Mesothelial cell of epicardium (in vitro differentiated cells): ENCODE measurements around the gene TRIM23. TPM values are rescaled to one million over a fixed set of nuclear protein-coding genes. Genes with fewer than 3 reads are reported as not detected.
"Not testable (repeated sequence)": the region's sequence is repeated elsewhere in the genome, so short reads cannot be mapped to it uniquely, and the experiment has no call there.

ENCODE experiments used
- DNase-seq, 2 experiments: peaks; one replicate each; pipeline ENCODE4 v3.0.0; 2021; ENCODE audit warnings: low spot score in 2 of 2; ENCODE audit not compliant: unreplicated experiment in 2 of 2
- H3K27ac Mint-ChIP-seq: 2 replicates; pipeline ENCODE4 v1.8.0; 2021; ENCODE audit warnings: mixed read lengths
- H3K27me3 Mint-ChIP-seq: 2 replicates; pipeline ENCODE4 v1.8.0; 2021; ENCODE audit warnings: low read depth, mixed read lengths
- H3K36me3 Mint-ChIP-seq: 2 replicates; pipeline ENCODE4 v1.8.0; 2021; ENCODE audit warnings: mixed read lengths
- H3K4me1 Mint-ChIP-seq: 2 replicates; pipeline ENCODE4 v1.8.0; 2021; ENCODE audit warnings: mixed read lengths
- H3K4me3 Mint-ChIP-seq: 2 replicates; pipeline ENCODE4 v1.8.0; 2021; ENCODE audit warnings: mild to moderate bottlenecking, moderate library complexity, mixed read lengths
- H3K9me3 Mint-ChIP-seq: 2 replicates; pipeline ENCODE4 v1.8.0; 2021; ENCODE audit warnings: mixed read lengths
- total RNA-seq: library from RNA; stranded (reverse); gene quantifications from 3 replicates; pipeline ENCODE4 v1.2.1, GENCODE V29; 2021
- TF ChIP-seq, protein P1 (sequence below): fragments of 200-600 bp; sonication (generic); IDR thresholded peaks from one replicate; pipeline ENCODE4 v1.5.0; 2021; ENCODE audit warnings: antibody characterized with exemption; ENCODE audit not compliant: unreplicated experiment

The TRIM23 gene
- total RNA-seq, 1 donor from 2014 or later, result 18.9 TPM

GRCh38 chr5:65611524-65611923, 12.6 kb downstream of the TRIM23 start:
- peaks cover 4% of the 10 kb centered on the region for H3K4me1 Mint-ChIP-seq
- no peaks in the 10 kb centered on the region for H3K27me3 Mint-ChIP-seq
- TF ChIP-seq, protein P1, sequence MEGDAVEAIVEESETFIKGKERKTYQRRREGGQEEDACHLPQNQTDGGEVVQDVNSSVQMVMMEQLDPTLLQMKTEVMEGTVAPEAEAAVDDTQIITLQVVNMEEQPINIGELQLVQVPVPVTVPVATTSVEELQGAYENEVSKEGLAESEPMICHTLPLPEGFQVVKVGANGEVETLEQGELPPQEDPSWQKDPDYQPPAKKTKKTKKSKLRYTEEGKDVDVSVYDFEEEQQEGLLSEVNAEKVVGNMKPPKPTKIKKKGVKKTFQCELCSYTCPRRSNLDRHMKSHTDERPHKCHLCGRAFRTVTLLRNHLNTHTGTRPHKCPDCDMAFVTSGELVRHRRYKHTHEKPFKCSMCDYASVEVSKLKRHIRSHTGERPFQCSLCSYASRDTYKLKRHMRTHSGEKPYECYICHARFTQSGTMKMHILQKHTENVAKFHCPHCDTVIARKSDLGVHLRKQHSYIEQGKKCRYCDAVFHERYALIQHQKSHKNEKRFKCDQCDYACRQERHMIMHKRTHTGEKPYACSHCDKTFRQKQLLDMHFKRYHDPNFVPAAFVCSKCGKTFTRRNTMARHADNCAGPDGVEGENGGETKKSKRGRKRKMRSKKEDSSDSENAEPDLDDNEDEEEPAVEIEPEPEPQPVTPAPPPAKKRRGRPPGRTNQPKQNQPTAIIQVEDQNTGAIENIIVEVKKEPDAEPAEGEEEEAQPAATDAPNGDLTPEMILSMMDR, result no peak
- peak overlapping the region; percentile 60 for H3K27ac Mint-ChIP-seq
- no peak for DNase-seq
- H3K36me3 Mint-ChIP-seq, result peaks cover 36% of the 10 kb centered on the region
- no peaks in the 10 kb centered on the region for H3K9me3 Mint-ChIP-seq
- no peak overlapping the region for H3K4me3 Mint-ChIP-seq

GRCh38 chr5:65601761-65602160, 22.4 kb downstream of the TRIM23 start:
- H3K4me3 Mint-ChIP-seq, H3K27me3 Mint-ChIP-seq, DNase-seq, H3K27ac Mint-ChIP-seq, H3K4me1 Mint-ChIP-seq: not testable (repeated sequence)
- H3K9me3 Mint-ChIP-seq, result peaks cover 34% of the 10 kb centered on the region
- peaks cover 75% of the 10 kb centered on the region for H3K36me3 Mint-ChIP-seq

DNA sequence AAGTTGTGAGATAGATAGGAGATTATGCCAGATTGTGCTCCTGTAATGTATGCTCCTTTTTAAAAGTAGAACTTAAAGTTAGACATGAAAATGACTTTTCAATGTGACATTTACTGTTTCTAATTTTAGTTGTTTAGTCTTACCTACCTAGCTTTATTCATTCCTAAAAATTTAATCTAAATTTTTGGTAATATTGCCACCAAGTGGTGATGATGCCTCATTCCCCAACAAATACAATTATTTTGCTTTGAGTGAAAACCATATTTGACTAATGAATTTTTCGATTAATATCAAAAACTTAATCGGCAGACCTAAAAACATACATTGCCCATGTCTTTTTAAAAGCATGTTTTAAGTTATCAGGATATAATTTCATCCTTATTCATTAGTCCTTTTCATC, 35.4 kb downstream of the TRIM23 start:
- Mint-ChIP-seq H3K27ac (no peak overlapping the region), H3K4me1 (no peaks in the 10 kb centered on the region), H3K36me3 (peaks cover 29% of the 10 kb centered on the region), H3K27me3 (no peaks in the 10 kb centered on the region), H3K4me3 (no peak overlapping the region), H3K9me3 (no peaks in the 10 kb centered on the region)
- TF ChIP-seq, protein P1, result no peak
- no peak for DNase-seq

GRCh38 chr5:65577141-65577540, 47.0 kb downstream of the TRIM23 start:
- Mint-ChIP-seq H3K36me3 (peaks cover 32% of the 10 kb centered on the region), H3K27me3 (no peaks in the 10 kb centered on the region), H3K27ac (no peak overlapping the region), H3K4me1 (no peaks in the 10 kb centered on the region), H3K4me3 (no peak overlapping the region), H3K9me3 (no peaks in the 10 kb centered on the region)
- DNase-seq, result no peak
- TF ChIP-seq, protein P1, result no peak

DNA sequence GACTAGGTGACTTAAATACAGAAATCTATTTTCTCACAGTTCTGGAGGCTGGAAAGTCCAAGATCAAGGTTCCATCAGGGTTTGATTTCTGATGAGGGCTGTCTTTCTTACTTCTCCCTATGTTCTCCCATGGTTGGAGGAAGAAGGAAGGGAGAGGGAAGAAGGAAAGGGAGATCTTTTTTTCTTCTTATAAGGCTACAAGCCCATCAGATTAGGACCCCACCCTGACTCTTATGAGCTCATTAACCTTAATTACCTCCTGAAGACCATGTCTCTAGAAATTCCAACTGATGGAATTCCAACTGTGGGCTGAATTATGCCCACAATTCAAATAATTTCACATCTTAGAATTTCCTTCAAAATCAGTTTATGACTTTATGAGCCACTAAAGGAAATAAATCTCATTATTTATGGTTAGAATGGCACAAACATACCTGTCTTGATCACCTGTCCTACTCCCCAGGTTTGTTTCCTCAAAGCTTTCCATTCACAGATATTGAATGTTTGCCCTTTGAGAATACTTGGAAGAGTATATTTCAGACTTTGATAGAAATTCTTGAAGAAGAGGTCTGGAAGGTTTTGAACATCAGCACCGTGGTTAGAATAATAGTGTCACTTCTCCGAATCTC, 53.4 kb downstream of the TRIM23 start:
- Mint-ChIP-seq H3K27ac (no peak overlapping the region), H3K27me3 (no peaks in the 10 kb centered on the region), H3K4me3 (no peak overlapping the region), H3K4me1 (peaks cover 2% of the 10 kb centered on the region), H3K9me3 (no peaks in the 10 kb centered on the region), H3K36me3 (peaks cover 10% of the 10 kb centered on the region)
- TF ChIP-seq, protein P1, result no peak
- DNase-seq, result no peak

- no peak for DNase-seq
Observed at GRCh38 chr5:65566505-65566904, 57.6 kb downstream of the TRIM23 start.

More at GRCh38 chr5:65566505-65566904, 57.6 kb downstream of the TRIM23 start:
- no peaks in the 10 kb centered on the region for H3K27me3 Mint-ChIP-seq
- TF ChIP-seq, protein P1, result no peak
- no peak overlapping the region for H3K4me3 Mint-ChIP-seq
- no peak overlapping the region for H3K27ac Mint-ChIP-seq
- H3K36me3 Mint-ChIP-seq, result no peaks in the 10 kb centered on the region
- H3K4me1 Mint-ChIP-seq, result peaks cover 31% of the 10 kb centered on the region
- no peaks in the 10 kb centered on the region for H3K9me3 Mint-ChIP-seq
